HEK293T (cell line): ENCODE data around the gene TMEM125.

Experiments used
- CTCF ChIA-PET: fragments of 350-600 bp; formaldehyde crosslinking; extraction: SDS; loops from one replicate; lab custom pipeline; 2021; ENCODE audit warnings: antibody characterized with exemption, inconsistent platforms; lab: Yijun Ruan, JAX
- POLR2A ChIA-PET: fragments of 350-600 bp; formaldehyde crosslinking; extraction: SDS; loops from one replicate; lab custom pipeline; 2020; ENCODE audit warnings: antibody characterized with exemption, inconsistent platforms; lab: Yijun Ruan, JAX
- DNase-seq: peaks from one replicate; pipeline ENCODE4 v3.0.0; 2012; ENCODE audit warnings: mixed read lengths; ENCODE audit errors: extremely low spot score
- ARNT ChIP-seq: fragments of 450-650 bp; IDR thresholded peaks from 2 replicates; pipeline ENCODE4 v1.6.1; 2017; ENCODE audit warnings: mild to moderate bottlenecking
- BHLHE40 ChIP-seq: fragments of 450-650 bp; IDR thresholded peaks from 2 replicates; pipeline ENCODE4 v1.6.1; 2016; ENCODE audit warnings: mild to moderate bottlenecking, moderate library complexity, borderline replicate concordance
- CTBP1 ChIP-seq: fragments of 450-650 bp; IDR thresholded peaks from 2 replicates; pipeline ENCODE4 v1.6.1; 2016; ENCODE audit warnings: borderline replicate concordance
- ELF4 ChIP-seq: fragments of 450-650 bp; IDR thresholded peaks from 2 replicates; pipeline ENCODE4 v1.6.1; 2017; ENCODE audit warnings: antibody characterized with exemption
- FOXA1 ChIP-seq: fragments of 450-650 bp; IDR thresholded peaks from 2 replicates; pipeline ENCODE4 v1.6.1; 2016; ENCODE audit warnings: mild to moderate bottlenecking
- FOXK2 ChIP-seq: fragments of 450-650 bp; IDR thresholded peaks from 2 replicates; pipeline ENCODE4 v1.6.1; 2016; ENCODE audit warnings: mild to moderate bottlenecking
- FOXM1 ChIP-seq: fragments of 450-650 bp; IDR thresholded peaks from 2 replicates; pipeline ENCODE4 v1.6.1; 2017; ENCODE audit warnings: mild to moderate bottlenecking, borderline replicate concordance
- HDGF ChIP-seq: fragments of 450-650 bp; IDR thresholded peaks from 2 replicates; pipeline ENCODE4 v1.6.1; 2017; ENCODE audit warnings: antibody characterized with exemption, borderline replicate concordance
- L3MBTL2 ChIP-seq: fragments of 450-650 bp; conservative IDR thresholded peaks from 2 replicates; pipeline ENCODE4 v1.6.1; 2016; ENCODE audit warnings: mild to moderate bottlenecking
- LEF1 ChIP-seq: fragments of 450-650 bp; IDR thresholded peaks from 2 replicates; pipeline ENCODE4 v1.6.1; 2017; ENCODE audit warnings: mild to moderate bottlenecking, borderline replicate concordance
- NFRKB ChIP-seq: fragments of 450-650 bp; IDR thresholded peaks from 2 replicates; pipeline ENCODE4 v1.6.1; 2016; ENCODE audit warnings: mild to moderate bottlenecking, moderate library complexity
- PKNOX1 ChIP-seq: fragments of 450-650 bp; IDR thresholded peaks from 2 replicates; pipeline ENCODE4 v1.6.1; 2016
- SP1 ChIP-seq: fragments of 450-650 bp; IDR thresholded peaks from 2 replicates; pipeline ENCODE4 v1.6.1; 2017
- SUZ12 ChIP-seq: fragments of 450-650 bp; IDR thresholded peaks from 2 replicates; pipeline ENCODE4 v1.6.1; 2016; ENCODE audit warnings: mild to moderate bottlenecking
- TARDBP ChIP-seq: fragments of 450-650 bp; IDR thresholded peaks from 2 replicates; pipeline ENCODE4 v1.6.1; 2016
- ZNF384 ChIP-seq: fragments of 450-650 bp; IDR thresholded peaks from 2 replicates; pipeline ENCODE4 v1.6.1; 2016

Gene TMEM125

GRCh38 chr1:43279161-43279560 is 9.4 kb downstream of the TMEM125 start:
- no peak for DNase-seq
- ChIA-PET CTCF (no interaction called here), POLR2A (no interaction called here)
- TF ChIP-seq ELF4 (no peak), BHLHE40 (no peak)

- no peak for DNase-seq
- no peak for TF ChIP-seq TARDBP
- TF ChIP-seq SUZ12 = no peak
- no peak for TF ChIP-seq HDGF
- no peak for TF ChIP-seq ELF4
- TF ChIP-seq FOXA1 = no peak
- no peak for TF ChIP-seq FOXM1
- no peak for TF ChIP-seq ARNT
- no peak for TF ChIP-seq L3MBTL2
- no peak for TF ChIP-seq LEF1
- no peak for TF ChIP-seq ZNF384
- no peak for TF ChIP-seq NFRKB
- TF ChIP-seq CTBP1 = no peak
- TF ChIP-seq BHLHE40 = no peak
- TF ChIP-seq FOXK2 = no peak
- TF ChIP-seq PKNOX1 = no peak
- CTCF ChIA-PET = no interaction called here
- POLR2A ChIA-PET = no interaction called here
Measured at GRCh38 chr1:43279666-43280065, 9.9 kb downstream of the TMEM125 start.

- TF ChIP-seq PKNOX1 (no peak), ZNF384 (no peak), FOXM1 (no peak), ARNT (no peak), HDGF (no peak), L3MBTL2 (no peak), ELF4 (no peak), SP1 (no peak), LEF1 (no peak), BHLHE40 (no peak), FOXK2 (no peak), SUZ12 (no peak), CTBP1 (no peak), FOXA1 (no peak), NFRKB (no peak), TARDBP (no peak)
- ChIA-PET CTCF (no interaction called here), POLR2A (no interaction called here)
- DNase-seq = no peak
Measured at GRCh38 chr1:43280692-43281091, 10.9 kb downstream of the TMEM125 start.

- POLR2A ChIA-PET = interaction anchor here (1.3 kb wide), 1 partner anchor 66 kb away, joined by 4 read pairs; no protein-coding TSS in a partner anchor
- CTCF ChIA-PET = no interaction called here
- DNase-seq = no peak
- TF ChIP-seq BHLHE40 (no peak), HDGF (no peak), LEF1 (no peak), PKNOX1 (no peak), SP1 (no peak), L3MBTL2 (no peak), NFRKB (no peak)
Measured at GRCh38 chr1:43282220-43283195, 12.7 kb downstream of the TMEM125 start.

GRCh38 chr1:43284065-43284464 is 14.3 kb downstream of the TMEM125 start:
- TF ChIP-seq BHLHE40 (no peak), L3MBTL2 (no peak), FOXA1 (no peak), LEF1 (no peak), FOXM1 (no peak), SP1 (no peak), ELF4 (no peak), CTBP1 (no peak), TARDBP (no peak), ZNF384 (no peak), HDGF (no peak), FOXK2 (no peak), NFRKB (no peak), SUZ12 (no peak), PKNOX1 (no peak), ARNT (no peak)
- ChIA-PET CTCF (no interaction called here), POLR2A (no interaction called here)
- DNase-seq = no peak
